ENCODE results near the gene KIF3C. TPM values are rescaled to one million over a fixed set of nuclear protein-coding genes. Genes with fewer than 3 reads are reported as not detected.

The KIF3C gene
- total and polyA plus RNA-seq, 2 of the 8 experiments (the other 6 are each of a cell fraction or from before 2014, with no cell fraction given), result 13.4 to 58.1 TPM

- Histone ChIP-seq H3K27me3 (replicated peaks in 1 of 4; ENCODE audit: control insufficient read depth in 3 of 4, extremely low read depth in 1 of 4, insufficient read depth in 3 of 4, low read length in 3 of 4) (no peaks in the 10 kb centered on the region), H2BK120ac (replicated peaks; ENCODE audit: low read depth, low read length) (no peak overlapping the region), H3K36me3 (ENCODE audit: control insufficient read depth in 2 of 4, insufficient read depth in 4 of 4, low read length in 3 of 4) (peaks cover 0 to 4% (median 0%) of the 10 kb centered on the region in 4 experiments; a peak in 2 of 8 replicates), H3K4ac (replicated peaks; ENCODE audit: insufficient read length, low read depth, low read length) (no peak overlapping the region), H2BK20ac (ENCODE audit: low read length) (no peak overlapping the region), H3K27ac (ENCODE audit: low read depth, low read length) (no peak overlapping the region), H3K79me2 (ENCODE audit: control insufficient read depth in 1 of 2, insufficient read depth in 2 of 2, low read length in 2 of 2) (0 out of 4 replicates have a peak, but pooled peaks cover 0 to 2% of the 10 kb centered on the region in 2 experiments), H3K9ac (replicated peaks in 1 of 4; ENCODE audit: extremely low read depth in 1 of 4, low read depth in 3 of 4, low read length in 3 of 4) (no peak overlapping the region), H4K91ac (replicated peaks; ENCODE audit: insufficient read length, low read length) (no peak overlapping the region), H2AFZ (ENCODE audit: low read length) (no peak overlapping the region), H3K23me2 (ENCODE audit: low read depth, low read length) (no peaks in the 10 kb centered on the region), H4K5ac (ENCODE audit: insufficient read length, low read depth, low read length) (no peak overlapping the region), H4K8ac (ENCODE audit: extremely low read depth, insufficient read depth, low read length) (no peak overlapping the region), H3K4me3 (ENCODE audit: extremely low read depth in 1 of 4, insufficient read depth in 2 of 4, low read depth in 3 of 4, low read length in 4 of 4) (no peak overlapping the region), H3K79me1 (ENCODE audit: low read depth, low read length) (peaks cover 2% of the 10 kb centered on the region; the same call in 1 of the 2 replicates), H3K9me3 (ENCODE audit: insufficient read depth in 2 of 2, low read depth in 1 of 2, low read length in 1 of 2) (no peaks in the 10 kb centered on the region), H3K14ac (ENCODE audit: insufficient read length) (no peak overlapping the region), H3K18ac (ENCODE audit: extremely low read depth, low read length) (no peak overlapping the region), H3K56ac (replicated peaks; ENCODE audit: insufficient read length, low read depth, low read length) (no peak overlapping the region), H3K4me2 (ENCODE audit: insufficient read depth in 1 of 2, low read depth in 2 of 2, low read length in 2 of 2) (no peak overlapping the region), H2BK5ac (ENCODE audit: low read depth, low read length) (no peak overlapping the region), H2AK5ac (ENCODE audit: low read depth, low read length) (no peak overlapping the region), H3K23ac (ENCODE audit: insufficient read length) (no peak overlapping the region), H3K4me1 (replicated peaks in 1 of 4; ENCODE audit: control insufficient read depth in 3 of 4, insufficient read depth in 4 of 4, low read length in 3 of 4) (no peaks in the 10 kb centered on the region), H4K20me1 (replicated peaks in 1 of 2; ENCODE audit: control insufficient read depth in 1 of 2, insufficient read depth in 2 of 2, low read length in 2 of 2) (peaks cover 0 to 5% of the 10 kb centered on the region in 2 experiments), H2BK15ac (ENCODE audit: low read length) (no peak overlapping the region), H2BK12ac (ENCODE audit: low read depth, low read length) (no peak overlapping the region)
- DNase-seq (ENCODE audit: low read depth in 1 of 2, low spot score in 2 of 2), result no peak
- ChIA-PET POLR2A (ENCODE audit: partially characterized antibody) (interaction anchor here (0.6 to 1.1 kb wide), 2 partner anchors 14 to 84 kb away, joined by 3 read pairs; no protein-coding TSS in a partner anchor), CTCF (ENCODE audit: partially characterized antibody) (interaction anchor here (0.7 to 4.6 kb wide), 4 partner anchors 9 to 187 kb away, joined by 5 to 21 read pairs (median 5); no protein-coding TSS in a partner anchor)
- FAIRE-seq, result no peak
- TF ChIP-seq SP2 (IDR thresholded peaks at IDR 0.05; ENCODE audit: low read length) (no peak), USF2 (IDR thresholded peaks at IDR 0.05; ENCODE audit: low read length) (no peak), CBX8 (IDR thresholded peaks at IDR 0.05; ENCODE audit: borderline replicate concordance, low read depth, low read length) (no peak), CBX5 (IDR thresholded peaks at IDR 0.05; ENCODE audit: low read depth, low read length) (no peak), RAD21 (IDR thresholded peaks at IDR 0.05 in 1 of 2, conservative IDR thresholded peaks at IDR 0.05 in 1 of 2; ENCODE audit: low read depth in 2 of 2, low read length in 2 of 2) (no peak)
- 94% methylated on average over 10 of the region's 10 CpGs; no CpG with 5 or more reads in 1 of the 2 experiments for WGBS, 2 experiments (ENCODE audit: extremely low coverage in 1 of 2, insufficient coverage in 1 of 2, insufficient read length in 1 of 2, insufficient replicate concordance in 2 of 2, low coverage in 1 of 2, low lambda C conversion rate in 2 of 2, missing lambda C conversion rate in 1 of 2)
Measured at GRCh38 chr2:25957743-25958142, 24.6 kb downstream of the KIF3C start.

All from H1 (cell line).